HG02571 (cell line): ENCODE results near the gene SECISBP2L.
A peak's percentile ranks its signal among the peaks of the same experiment; 100 is the strongest.

Experiments used
- ATAC-seq: cut with Tn5 transposase; IDR thresholded peaks from one replicate; pipeline ENCODE4 v1.9.1; 2021; ENCODE audit warnings: mild to moderate bottlenecking, moderate library complexity; ENCODE audit not compliant: unreplicated experiment

The SECISBP2L gene

DNA sequence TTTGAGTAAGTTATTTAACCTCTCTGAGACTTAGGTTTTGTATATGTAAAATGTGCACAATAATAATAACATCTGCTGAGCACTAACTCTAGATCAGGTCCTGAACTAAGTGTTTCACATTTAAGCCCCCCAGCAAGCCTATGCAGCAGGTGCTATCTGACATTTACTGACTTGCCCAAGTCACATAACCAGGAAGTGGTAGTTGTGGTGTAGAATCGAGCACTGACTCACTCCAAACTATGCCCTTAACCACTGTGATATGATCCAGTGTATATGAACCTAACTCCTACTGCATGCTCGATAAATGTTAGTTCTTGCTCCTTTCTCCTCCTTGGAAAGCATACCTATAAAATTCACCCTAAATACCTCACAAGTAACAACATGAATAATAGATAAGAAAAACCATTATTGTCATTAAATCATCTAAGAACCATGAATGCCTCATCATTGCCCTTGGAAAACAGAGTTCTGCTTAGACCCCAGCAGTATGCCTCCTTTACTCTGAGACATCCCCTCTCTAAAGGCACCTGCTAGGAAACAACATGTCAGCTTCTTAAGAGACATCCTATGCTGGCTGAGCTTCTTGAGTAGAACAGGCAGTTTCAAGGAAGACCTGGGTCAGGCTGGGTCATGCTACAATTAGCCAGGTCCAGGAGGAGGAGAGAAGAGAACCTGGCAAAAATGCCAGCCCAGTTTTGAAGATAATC is 79.5 kb downstream of the SECISBP2L start:
- peak; percentile 72 for ATAC-seq

DNA sequence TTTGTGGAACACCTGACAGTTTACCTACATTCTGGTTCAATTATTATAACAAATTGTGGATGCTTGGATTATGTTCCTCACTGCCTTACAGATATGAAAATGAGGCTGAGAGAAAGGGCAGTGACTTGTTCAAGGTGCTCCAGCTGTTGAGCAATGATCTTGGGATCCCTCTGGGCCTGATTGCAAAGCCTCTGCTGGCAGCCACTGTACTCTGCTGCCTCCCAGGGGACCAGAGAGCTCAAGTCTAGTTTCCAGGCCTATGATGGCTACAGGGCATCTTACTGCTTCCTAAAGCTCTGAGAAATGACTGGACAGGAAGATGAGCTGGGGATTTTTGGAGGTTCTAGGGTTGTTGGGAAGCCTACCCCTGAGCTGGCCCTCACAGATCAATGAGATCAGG is 80.3 kb downstream of the SECISBP2L start:
- ATAC-seq, result peak; percentile 58

DNA sequence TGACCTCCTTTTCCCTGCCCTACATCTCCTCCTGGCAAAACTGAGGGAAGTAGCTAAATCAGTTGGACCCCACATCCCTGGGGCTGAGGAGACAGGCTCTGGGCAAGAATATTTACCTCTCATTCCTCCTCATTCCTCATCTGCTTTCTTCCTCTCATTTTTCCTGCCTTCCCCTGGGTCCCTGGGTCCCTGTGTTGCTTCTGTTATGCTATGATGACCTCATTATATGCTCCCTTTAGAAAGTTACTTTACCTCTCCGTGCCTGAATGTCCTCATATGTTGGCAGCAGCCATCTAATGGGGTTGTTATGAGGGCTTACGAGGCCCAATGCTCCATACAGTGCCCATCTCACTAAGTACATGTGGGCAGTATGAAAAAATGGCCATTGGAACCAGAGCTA is 81.3 kb downstream of the SECISBP2L start:
- no peak for ATAC-seq

DNA sequence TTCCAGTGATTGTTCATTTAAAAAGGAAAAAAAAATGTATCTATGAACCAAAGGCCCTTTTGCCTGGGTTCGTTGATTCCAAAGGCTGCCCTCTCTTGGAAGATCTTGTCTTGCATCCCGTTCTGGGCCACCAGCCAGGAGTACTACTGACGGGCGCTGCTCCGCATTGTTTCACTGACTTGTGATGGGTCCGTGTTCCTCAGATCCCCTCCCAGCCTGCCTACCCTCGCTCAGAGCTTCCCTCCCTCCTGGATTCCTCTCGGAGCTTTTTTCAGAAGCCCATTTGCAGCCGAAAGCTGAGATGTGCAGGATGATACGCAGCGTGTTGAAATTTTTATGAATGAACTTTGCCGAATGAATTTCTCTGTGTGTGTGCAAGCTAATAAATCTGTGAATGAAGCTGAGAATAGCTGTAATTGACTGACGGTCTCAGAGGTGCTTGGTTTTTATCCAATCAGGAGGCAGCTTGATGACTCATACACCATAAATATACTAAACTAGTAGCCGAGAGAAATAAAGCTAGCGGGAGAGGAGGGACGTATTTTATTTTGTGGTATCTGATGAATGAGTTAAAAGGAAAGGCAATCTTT is 82.6 kb downstream of the SECISBP2L start, which contains the start of gene SHC4:
SHC4 (minus strand) TSS at position 396 of the 590 bp plus-strand sequence. CDS start 904 bp downstream, outside the sequence.
- ATAC-seq, result no peak

DNA sequence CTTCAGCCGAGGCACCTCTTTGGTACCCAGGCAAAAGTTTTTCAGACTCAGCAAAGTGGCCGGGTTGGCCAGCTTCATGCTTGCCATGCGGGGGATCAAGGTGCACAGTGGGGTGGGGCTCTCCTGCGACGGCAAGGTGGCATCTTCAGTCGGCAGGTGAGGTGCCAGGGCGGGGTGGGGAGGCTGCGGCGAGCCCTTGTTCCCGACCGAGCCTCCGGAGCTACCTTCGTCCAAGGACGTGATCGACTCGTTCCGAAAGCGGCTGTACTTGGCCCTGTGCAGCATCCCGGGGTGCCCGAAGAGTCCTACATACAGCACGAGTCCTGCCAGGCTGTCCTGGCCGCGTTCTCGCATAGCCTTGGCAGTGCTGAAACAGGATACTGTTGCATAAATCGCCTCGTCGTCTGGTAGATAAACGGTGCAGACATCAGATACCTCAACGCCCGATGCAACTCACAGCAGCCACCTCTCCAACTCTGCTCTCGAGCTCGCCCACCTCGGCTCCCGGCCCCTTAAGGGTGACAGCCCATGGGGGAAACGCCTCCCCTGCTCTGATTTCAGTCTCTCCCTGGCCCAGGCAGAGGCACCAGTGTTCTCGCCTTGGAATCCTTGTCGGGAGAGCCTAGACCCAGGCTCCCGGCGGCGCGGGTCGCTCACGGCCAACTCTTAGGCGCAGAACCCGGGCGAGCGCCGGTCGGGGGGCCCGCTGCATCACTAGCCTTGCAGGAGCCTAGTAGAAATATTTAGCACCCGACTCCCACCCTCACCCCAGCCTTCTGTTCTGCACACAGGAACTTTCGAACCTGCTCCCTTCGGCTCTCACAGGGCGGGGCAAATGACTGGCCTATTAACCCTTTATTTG is 83.4 kb downstream of the SECISBP2L start:
- ATAC-seq, result no peak

DNA sequence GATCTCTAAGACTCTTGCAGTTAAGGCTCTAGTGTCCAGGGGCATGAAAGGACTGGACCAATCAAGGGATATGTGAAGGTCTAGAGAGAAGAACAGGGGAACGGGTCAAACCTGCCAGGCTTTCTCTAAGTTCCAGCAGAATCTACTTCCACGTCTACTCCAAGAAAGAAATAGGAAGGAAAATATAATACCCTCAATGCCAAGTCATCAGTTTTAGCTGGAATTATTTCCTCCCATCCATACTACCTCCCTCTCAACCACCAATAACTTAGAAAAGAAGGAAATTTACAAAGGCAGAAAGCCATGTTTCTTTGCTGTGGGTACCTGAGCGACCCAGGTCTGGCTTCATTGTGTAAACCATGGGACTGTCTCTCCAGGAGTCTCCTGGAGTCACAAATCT is 90.3 kb downstream of the SECISBP2L start:
- ATAC-seq, result no peak

DNA sequence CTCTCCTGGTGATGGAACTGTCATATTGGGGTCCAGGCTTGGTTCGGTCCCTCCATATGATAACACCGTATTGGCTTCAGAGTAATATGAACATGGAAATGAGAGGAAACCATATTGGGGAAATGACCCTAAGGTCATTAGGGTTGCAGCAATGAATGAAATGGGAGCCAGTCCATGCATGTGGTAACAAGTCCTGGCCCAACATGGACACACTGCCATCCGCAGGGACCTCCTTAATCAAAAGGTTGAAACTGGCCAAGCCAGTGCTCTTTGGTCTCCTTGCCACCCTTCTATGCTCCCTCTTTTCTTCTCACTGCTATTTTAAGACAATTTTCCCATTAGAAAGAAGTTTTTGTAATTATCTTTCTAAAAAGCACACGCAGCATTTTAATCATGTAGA is 90.9 kb downstream of the SECISBP2L start:
- ATAC-seq, result no peak

DNA sequence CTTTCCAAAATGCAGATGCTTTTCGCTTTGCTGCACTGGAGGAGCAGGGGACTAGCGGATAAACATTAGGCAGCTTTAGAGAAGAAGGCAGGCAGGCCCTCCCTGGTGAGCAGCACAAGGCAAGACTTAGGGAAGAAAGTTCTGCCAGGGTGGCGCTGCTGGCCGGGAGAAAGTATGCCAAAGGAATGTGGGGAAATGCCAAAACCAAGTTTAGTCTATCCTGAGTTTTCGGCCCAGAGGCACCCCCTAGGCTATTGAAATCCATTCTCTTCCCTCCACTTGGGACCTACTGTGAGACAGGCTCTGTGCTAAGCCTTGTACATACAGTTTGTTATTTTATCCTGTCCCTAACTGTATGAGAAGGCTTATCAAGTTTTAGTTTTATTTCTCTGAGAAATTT is 91.7 kb downstream of the SECISBP2L start:
- ATAC-seq, result no peak

DNA sequence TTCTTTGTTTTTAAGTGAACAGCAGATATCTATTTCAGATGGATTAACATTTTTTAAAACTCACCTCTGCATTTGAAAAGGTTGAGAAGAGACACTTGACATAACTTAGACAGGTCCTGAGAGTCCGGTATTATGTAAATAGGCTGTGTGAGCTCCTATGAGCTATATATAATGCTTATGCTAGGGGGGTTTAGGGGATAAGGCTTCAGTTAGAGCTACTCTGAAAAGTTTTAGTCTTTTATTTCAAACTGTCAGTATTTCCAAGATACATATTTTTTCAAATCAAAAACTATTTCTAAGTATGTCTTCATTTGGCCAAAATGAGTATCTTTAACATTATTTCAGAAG is 99.4 kb downstream of the SECISBP2L start:
- ATAC-seq, result no peak

DNA sequence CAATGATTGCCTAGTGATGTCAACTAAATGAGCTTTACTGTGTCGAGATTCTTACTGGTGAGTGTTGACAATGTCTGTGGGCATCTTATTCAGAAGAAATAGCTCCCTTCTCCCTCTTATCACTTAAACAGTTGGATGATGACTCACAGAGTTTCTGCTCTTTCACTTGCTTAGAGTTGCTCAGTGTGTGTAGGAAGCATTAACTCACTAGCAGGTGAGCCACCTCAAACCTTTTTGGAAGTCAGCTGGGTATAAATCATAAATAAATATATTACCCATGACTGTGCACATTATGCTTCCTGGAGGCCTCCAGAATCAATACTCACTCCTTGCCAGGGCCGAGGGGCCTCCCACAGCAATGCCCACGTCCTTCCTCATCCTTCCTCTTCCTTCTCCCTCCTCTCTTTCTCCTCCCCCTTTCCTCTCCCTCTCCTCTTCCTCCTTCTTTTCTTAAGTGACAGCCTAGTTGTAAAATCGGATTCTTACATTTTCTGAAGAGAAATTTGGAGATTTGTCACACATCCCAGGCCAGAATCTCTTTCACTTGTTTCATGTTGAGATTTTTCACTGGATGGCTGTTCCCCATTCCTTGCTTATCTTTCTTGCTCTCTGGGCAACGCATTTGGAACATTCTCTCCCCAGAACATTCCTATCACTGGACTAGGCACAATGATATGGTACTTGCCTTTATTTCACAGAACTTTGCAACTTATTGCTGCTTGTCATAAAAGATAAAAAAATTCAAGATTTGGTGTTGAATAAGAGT is 100.0 kb downstream of the SECISBP2L start:
- no peak for ATAC-seq

DNA sequence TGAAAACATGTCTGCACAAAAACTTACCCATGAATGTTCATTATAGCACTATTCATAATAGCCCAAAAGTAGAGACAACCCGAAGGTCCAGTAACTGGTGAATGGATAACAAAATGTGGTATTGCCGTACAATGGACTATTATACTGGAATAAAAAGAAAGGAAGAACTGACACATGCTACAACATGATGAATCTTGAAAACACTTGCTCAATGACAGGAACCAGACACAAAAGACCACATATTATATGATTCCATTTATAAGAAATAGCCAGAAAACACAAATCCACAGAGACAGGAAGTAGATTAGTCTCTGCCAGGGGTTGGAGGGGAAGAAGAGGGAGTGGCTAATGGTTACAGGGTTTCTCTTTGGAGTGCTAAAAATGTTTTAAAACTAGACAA is 100.9 kb downstream of the SECISBP2L start:
- ATAC-seq, result no peak

DNA sequence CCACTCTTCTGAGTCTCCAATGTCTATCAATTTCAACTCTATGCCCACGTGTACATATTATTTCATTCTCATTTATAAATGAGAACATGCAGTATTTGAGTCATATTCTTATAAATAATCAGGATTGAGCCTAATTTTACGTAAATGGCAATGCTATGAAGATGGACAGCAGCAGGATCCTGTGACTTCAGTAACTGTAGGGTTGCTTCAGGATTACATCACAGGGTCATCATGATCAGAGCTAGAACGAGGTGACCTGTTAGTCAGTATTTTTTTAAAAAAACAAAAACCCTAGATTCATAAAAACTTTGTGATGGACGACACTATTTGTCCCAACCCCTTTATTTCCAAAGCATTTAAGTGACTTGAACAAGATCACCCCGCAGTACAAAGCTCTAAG is 104.3 kb downstream of the SECISBP2L start:
- ATAC-seq, result no peak

DNA sequence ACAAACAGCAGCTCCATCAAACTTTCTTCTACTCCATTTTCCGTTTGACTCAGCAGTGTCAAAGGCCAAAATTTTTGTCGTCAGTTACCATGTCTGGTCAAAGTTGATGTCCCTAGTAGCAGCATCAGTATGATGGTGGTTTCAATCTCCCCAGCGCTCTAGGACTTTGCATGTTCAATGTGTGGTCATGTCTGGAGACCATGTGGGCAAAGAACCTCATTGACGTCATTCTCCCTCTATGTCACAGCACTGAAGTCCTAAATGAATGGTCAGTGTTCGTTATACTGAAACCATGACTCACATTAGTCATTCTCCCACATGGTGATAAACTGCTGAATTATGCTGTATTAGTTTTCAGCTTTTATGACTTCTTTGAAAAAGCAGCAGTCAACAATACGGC is 105.7 kb downstream of the SECISBP2L start:
- peak; percentile 92 for ATAC-seq

DNA sequence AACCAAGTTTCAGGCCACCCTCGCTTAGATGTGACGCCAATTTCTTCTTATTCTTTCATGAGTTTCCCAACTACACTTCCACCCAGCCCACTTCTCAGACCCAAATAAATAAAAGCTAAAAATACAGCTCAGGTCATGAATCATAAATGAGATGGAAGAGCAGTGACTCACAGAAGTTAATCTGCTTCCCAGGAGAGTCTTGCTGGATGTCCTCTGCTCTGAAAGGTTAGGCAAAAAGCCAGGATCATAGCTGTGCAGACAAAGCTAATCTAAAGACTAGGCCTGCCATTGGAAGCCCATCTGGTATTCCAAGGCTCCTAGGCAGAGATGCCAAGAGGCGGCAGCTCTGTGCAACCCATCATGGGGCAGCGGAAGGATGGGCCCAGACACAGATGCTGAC is 106.6 kb downstream of the SECISBP2L start:
- no peak for ATAC-seq
